NCI-H748 treated with DMSO at 0.1 percent for 48 hours (cell line): Measurements from ENCODE around the gene SOS2.

ENCODE experiments used
- DNase-seq: peaks from one replicate; lab custom pipeline; 2025; lab: John Stamatoyannopoulos, UW

The SOS2 gene

DNA sequence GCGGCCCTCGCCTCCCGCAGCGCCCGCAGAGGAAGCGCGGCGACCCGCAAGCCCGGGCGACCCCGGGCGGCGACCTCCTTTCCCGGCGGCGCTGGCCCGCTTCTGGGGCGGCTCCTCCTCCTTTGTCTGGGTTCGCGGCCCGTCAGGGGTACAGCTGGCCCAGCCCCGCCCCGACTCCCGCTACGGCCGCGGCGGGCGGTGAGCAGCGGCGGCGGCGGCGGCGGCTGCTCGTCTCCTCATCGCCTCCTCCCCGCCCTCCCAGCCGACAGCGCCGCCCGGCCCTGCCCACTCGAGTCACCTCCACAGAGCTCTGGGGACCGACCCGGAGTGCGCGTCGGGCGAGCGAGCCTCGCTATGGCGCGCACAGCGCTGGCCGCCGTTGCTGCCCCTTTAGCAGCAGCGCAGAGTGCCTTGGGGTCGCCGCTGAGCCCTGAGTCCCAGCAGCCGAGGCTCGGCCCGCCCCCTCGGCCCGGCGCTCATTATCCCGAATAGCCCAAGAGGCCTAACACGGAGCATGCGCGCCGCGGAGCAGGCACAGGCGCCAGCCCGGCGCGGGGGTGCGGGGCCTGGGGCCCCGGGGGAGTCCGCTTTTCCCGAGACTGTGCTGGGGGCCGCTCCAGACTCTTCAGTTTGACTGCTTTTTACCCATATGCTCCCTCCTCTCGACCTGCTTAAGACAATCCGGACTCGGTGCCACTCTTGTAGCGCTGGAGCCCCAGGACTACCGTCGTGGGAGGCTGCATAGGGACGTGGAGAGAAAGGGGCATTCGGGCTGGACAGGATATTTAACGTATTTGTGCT, at the start of gene SOS2:
TSS of gene SOS2 (minus strand) at position 104 of the 801 bp plus-strand sequence. CDS start 295 bp downstream, outside the sequence.
- DNase-seq, result peak; percentile 71

DNA sequence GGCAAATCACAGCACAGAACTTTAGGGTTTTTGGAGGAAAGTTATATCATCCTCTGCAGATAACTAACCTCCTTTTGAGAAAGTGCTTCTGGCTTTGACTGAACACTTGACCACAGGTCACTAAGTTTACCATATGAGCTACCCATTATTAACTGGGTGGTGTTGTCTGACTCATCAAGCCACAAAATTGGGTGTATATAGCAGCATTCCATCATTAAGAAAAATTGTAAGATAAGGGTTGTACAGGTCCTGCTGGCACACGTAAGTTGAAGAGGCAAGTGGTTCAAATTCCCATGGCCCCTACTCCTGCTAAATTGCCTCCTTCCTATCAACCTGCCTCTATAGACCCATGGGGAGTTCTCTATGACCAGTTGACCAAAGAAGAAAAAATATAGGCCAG, 41.1 kb upstream of the SOS2 start:
- DNase-seq, result no peak

DNA sequence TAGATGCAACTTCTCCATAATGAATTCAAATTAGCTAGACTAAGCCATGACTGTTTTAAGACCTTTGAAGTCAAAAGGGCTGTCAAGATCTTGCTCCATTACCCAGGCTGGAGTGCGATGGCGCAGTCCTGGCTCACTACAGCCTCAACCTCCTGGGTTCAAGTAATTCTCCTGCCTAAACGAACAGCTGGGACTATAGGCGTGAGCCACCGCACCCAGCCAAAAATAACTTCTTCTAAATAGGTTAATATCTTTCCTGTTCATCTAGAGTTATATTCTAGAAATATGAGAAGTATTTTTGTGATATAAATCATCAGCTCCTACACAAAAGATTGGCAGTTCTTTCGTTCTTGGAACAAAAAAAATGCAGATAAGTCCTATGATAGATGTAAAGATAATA, 39.6 kb upstream of the SOS2 start:
- no peak for DNase-seq

DNA sequence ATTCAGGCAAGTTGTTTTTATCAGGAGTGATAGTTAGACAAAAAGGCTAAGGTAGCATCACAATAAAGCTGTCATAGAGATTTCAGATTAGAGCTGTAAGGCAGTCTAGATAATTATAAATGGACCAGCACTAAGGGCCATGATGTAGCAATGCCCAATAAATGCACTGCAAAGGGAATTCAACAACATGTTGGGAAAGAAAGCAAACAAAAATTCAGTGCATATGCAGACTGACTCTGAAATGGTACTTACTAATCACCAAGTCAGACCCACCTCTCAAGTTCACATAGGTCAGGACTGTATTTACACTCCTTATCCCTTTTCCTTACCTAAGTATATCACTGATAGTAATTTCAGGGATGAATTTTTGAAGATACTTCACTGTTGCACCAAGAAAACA, 33.7 kb upstream of the SOS2 start:
- DNase-seq, result no peak

DNA sequence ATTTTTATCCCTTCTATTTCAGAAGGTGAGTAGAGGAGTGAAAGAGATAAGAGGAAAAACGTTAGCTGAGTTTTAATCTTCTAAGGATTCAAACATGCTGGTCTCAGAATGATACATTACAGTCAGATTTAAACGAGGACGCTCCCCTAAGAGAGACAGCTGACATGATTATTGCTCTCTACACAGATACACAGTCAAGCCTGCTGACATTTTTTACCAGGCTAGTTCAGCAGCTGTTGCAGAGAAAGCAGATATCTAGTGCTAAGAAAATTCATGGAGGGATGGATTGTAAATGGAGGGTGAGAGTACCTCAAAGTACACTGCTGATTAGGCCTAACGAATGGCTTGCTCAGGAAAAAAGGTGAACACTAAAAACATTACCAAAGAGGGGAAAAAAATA, 31.9 kb upstream of the SOS2 start:
- no peak for DNase-seq

DNA sequence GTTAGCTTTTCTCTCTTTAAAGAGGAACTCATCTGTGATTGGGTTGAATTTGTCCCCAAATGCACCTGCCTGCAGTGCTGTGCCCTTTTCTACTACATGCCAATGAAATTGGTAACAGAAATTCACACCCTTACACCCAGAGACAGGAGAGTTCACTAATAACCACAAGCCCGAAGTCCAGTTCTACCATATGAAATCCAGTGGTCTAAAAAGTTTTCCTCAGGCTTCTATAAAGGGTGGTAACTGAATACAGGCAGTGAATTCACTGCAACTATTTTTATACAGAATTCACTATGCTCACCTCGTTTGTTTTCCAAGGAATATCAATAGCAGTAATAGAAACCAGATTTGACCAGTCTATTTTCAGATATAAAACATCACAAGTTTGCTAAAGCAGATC, 31.5 kb upstream of the SOS2 start:
- DNase-seq, result no peak

DNA sequence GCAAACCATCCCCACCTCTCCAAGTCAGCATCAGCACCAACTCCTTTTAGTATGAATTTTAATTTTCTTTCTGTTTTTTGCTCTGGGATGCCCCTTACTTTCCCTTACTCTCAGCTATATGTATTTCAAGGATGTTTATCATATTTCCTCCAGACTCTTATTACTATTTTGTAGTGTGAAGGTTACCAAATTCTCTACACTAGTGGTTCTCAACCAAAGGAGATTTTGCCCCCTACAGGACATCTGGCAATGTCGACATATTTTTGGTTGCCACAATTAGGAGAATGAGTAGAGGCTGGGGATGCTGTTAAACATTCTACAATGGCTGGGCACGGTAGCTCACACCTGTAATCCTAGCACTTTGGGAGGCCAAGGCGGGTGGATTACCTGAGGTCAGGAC, 29.1 kb upstream of the SOS2 start:
- DNase-seq, result no peak

DNA sequence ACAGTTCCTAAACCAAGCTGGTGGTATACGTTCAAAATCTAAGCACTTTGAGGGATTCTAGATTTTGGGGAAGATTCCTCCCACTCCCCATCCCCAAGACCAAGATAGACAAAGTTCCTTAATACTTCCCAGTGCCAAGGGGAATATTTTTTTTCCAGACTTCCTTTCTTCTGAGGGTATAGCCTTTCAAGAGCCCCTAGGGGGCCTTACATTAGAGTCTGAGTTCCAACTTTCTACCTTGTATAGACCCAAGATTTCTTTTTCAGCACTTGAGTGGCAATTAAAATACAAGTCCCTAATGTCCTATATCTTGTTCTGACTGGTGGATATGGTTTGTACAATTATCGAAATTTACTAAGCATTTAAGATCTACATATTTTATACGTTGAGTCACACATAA, 28.7 kb upstream of the SOS2 start:
- no peak for DNase-seq

DNA sequence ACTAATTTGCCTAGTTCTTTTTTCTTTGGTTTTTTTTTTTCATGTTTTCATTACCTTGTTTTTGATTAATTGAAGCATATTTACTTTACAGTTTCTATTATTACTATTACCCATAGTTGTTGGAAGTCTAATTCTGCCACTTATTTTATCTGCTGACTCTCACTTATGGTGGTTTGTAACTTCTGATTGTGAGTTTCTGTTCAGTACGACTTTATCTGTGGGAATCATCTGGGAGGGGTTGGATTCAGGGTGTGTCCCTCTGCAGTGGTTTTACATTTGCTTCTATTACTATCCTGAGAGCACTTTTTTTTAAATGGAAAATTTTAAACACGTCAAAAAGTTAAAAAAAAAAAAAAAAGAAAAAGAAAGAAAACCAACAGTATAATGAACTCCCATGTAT, 26.4 kb upstream of the SOS2 start:
- DNase-seq, result no peak

DNA sequence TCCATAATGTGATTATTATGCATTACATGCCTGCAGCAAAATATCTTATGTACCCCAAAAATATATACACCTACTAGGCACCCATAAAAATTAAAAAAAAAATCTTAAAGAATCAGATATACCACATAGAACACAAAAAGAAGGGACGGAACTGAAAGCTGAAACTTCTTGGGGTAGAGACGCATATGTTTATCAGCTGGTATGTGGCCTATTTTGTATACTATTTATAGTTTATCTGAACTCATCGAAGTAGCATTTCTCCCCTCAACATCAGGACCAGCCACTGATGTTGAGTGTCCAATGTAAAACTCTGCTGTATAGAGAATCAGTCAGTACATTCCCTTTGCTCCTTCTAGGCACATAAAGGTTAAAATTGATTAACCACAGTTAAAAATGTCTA, 22.9 kb upstream of the SOS2 start:
- no peak for DNase-seq

DNA sequence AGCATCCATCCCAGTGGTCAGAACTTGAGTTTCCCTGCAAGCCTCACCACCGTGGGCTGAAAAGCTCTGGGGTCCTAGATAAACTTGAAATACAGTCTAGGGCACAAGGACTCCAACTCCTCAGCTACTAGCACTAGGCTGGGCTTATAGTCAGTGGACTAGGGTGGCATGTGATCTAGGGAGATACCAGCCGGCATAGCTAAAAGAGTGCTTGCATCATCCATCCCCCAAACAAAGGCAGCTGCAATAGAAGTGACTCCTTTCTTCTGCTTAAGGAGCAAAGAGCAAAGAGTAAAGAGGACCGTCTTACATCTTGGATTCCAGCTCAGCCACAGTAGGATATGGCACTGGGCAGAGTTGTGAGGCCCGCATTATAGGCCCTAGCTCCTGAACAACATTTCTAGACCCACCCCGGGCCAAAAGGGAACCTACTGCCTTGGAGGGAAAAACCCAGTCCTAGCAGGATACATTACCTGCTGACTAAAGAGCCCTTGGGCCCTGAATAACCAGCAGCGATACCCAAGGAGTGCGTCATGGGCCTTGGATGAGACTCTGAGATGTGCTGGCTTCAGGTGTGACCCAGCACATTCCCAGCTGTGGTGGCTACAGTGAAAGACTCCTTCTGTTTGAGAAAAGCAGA, 17.9 kb upstream of the SOS2 start:
- DNase-seq, result no peak

DNA sequence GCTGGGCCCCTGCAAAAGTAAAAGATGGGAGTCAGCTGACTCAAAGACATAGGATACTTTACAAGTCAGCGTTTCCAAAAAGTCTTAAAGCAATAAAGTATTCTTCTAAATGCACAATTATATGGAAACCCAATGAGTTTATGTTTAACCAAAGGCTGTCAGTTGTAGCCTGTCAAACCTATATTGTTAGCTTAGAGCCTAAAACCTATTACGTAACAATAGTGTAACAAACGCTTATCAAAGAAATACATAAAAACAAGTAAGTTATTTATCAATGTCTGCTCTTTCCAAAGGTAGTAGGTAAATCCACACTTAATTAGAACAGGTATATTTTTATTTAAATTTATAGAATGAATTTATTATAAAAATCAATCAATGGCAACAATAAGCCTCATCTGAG, 15.9 kb upstream of the SOS2 start:
- no peak for DNase-seq

DNA sequence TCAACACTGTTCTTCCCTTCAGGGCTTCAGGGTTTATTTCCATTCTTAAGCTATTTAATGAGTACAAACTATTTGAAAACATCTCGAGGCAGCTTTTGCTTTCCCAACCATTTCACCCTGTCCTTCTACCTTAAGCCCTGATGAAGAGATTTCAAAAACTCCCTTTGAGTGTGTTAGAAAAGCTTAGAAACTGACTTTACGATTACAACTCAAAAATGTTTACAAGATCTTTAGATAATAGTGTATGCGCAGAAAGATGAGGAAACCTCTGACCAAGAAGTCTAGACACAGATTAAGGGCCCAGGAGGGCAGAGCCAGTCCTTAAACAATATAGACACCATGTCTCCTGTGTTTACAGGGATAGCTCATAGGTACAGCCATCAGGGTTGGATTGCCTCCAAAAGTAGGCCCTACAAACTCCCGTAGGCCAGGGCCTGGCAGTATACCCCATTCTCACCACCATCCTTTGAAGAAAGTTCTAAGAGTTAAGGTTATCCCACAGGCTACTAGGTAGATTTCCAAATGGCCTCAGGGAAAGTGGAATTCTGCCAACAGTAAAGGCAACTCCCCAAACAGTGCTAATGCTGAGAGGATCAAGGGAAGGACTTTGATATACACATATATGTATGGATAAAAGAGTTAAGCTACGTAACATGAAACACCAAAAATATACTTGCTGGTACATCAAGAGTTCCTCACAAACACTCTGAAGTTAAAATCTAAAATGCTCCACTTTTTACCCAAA, 11.4 kb upstream of the SOS2 start:
- no peak for DNase-seq

DNA sequence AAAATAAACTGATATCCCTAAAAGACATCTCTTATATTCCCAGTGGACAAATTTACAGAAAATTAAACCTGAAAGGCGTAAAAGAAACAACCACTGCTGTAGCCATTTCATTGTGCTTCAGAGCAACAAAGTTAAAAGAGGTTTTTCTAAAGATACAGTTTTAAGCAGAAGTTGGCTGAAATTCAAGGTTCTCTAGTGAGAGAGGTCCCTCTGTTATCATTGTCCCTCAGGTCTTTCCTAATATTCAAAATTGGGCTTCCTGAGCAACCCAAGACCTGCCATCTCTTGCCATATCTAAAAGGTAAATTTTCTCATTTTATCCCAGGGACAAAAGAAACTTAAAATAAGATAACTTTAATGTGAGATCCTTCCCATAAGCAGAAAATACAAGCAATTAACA, 10.7 kb upstream of the SOS2 start:
- no peak for DNase-seq

DNA sequence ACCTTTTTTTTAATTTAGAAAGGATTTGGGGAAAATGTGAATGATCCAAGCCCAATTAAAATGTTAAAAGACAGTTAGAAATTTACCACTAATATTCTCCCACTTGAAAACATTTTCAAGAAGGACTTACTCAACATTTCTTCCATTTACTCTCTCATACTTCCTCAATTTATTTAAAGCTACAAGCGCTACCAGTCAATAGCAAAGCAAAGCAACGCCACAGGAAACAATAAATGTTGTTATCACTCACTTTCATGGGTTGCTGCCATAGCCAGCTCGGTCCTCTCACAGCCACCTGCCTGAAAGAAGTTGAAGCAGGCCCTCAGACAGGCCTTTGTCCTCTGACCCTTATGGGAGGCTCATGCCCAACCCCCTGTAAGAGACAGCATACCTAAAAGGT, 6.0 kb upstream of the SOS2 start:
- no peak for DNase-seq

DNA sequence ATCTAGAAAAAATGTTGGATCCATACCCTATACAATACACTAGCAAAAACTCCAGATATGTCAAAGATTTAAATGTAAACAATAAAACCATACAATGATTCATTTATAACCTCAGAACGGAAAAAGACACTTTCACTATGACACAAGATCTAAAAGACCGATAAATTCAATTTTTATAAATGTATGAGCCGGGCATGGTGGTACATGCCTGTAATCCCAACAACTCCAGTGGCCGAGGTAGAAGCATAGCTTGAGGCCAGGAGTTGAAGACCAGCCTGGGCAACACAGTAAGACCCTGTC, 2.5 kb upstream of the SOS2 start:
- no peak for DNase-seq

DNA sequence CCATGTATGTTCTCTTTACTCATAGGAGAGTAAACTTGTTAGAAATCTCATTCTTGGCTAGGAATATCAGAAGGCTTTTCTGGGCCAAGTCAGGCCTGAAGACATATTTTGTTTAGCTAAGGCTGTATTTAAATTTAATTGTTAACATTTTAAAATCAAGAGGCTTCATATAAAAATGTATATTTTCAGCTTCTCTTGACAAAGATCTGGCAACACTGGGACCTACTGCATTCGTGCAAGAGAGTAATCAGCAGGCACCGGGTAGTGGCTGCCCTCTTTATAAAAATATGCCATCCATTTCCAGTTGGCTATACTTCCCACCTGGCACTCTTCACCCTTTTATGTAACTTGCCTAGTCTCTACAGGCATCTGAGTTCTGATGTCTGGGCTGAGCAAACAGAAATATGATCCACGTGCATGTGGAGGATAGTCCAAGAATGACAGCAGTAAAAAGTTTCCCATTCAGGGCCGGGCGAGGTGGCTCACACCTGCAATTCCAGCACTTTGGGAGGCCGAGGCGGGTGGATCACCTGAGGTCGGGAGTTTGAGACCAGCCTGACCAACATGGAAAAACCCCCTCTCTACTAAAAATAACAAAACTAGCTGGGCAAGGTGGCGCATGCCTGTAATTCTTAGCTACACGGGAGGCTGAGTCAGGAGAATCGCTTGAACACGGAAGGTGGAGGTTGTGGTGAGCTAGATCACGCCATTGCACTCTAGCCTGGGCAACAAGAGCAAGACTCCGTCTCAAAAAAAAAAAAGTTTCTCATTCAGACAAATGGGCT, 2.0 kb upstream of the SOS2 start:
- no peak for DNase-seq

DNA sequence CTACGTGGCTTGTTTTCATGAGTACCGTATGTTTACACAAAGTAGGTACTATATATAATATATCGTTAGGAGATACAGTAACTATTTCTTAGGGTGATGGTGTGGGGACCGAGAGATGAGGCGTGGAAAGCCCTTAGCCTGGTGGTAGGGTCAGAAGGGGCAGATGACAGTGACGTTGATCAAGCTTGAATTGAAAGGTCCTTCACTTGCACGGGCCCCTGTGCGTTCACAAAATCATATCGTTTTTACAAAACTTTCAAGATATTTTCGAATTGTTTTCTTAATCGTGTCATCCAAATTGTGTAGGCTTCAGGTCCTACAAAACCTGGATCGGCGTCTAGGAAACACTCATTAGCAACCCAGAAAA, 881 bp upstream of the SOS2 start:
- no peak for DNase-seq

DNA sequence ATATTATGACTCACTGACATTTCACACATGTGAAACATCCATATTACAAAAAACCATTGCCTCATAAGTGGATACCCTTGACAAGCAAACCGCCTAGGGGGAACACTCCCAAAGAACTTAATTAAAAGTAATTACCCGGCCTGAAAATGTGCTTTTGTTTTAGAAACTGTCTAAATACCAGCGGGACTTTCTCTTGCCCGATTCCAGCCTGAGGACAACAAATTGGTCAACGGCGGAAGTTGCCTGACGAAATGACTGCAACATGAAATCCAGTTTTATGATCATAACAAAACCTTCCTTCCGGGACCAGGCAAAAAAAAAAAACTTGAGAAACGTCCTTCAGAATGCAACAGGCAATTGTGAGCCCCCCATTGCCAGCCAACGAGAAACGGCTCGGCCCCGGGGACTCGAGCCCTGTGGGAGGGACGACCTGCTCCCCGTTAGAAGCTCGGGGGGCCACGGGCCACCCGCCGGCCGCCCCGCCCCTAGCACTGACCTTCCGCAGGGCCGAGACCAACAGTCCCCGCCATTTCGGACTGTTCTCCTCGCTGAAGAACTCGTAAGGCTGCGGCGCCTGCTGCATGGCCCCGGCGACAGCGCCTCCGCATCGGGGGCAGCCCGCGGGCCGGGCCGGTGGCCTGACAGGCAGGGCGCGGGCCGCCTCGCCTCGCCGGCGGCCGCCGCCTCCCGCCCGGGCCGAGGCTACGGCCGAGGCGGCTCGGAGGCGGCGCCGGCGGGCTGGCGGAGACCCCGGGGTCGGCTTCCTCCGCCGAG, 490 bp downstream of the SOS2 start:
- DNase-seq, result no peak

DNA sequence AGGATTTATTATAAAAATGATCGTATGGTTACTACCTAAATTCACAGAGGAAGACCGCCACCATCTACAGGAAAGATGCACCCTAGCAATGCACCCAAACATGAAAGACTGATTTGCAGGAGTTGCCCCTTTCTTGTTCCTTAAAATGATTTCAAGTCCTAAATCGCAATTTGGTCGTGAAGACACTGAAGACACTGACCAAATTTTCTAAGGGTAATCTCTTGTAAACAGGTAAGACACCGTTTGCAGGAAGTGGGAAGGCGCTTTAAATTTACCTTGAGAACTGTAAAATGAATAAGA, 1.0 kb downstream of the SOS2 start:
- DNase-seq, result no peak

DNA sequence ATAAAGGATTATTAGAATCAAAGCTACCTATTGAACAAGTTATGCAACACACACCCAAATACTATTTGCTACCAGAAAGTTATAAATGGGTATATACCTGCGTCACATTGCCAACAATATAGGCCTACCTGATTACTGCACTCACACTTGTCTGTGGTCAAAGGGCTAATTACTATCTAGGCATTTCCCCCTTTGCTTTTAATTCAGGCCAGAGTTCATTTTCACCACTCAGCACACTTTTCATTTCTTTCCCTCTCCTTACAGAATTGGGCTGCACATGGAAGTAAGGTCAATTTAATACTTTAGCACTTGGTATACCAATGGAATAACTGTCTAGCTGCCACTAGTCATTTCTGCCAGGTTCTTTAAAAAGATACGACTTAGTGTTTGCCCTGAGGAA, 1.7 kb downstream of the SOS2 start:
- no peak for DNase-seq

DNA sequence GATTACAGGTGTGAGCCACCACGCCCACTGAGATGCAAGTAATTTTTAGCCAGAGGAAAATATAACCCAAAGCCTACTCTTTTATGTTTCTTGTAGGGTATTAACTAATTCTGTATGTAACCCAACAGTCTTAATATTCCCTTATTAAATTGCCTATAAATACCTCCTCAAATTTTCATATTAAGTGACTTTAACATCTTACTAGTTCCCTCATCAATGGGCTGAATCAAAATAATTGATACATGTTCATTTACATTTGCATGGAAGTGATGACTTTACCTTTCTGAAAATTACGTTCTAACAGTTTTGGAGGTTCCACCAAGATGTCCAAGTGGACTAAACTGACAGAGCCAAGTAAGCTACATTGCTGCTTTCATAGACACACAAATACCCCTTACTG, 3.1 kb downstream of the SOS2 start:
- DNase-seq, result no peak
